Measurements from ENCODE around the gene HIGD2A. TPM values are rescaled to one million over a fixed set of nuclear protein-coding genes. Genes with fewer than 3 reads are reported as not detected.

Gene HIGD2A
- total RNA-seq, 2 donors from 2014 or later, result 101 to 102 TPM

- Histone ChIP-seq H3K9ac (ENCODE audit: extremely low read depth, low read length, poor library complexity, severe bottlenecking) (no peak overlapping the region), H3K4me3 (ENCODE audit: low read length) (no peak overlapping the region), H3K36me3 (ENCODE audit: control insufficient read depth, insufficient read depth, low read length) (peaks cover 37% of the 10 kb centered on the region), H3K27me3 (ENCODE audit: control insufficient read depth, insufficient read depth, low read length, poor library complexity, severe bottlenecking) (no peaks in the 10 kb centered on the region), H3K4me1 (ENCODE audit: control insufficient read depth, insufficient read depth, low read length) (no peaks in the 10 kb centered on the region), H3K9me3 (ENCODE audit: control insufficient read depth, low read length) (no peaks in the 10 kb centered on the region), H3K27ac (ENCODE audit: low read depth, low read length) (no peak overlapping the region)
- H3K27ac Mint-ChIP-seq, result no peak overlapping the region
- H3K4me3 Mint-ChIP-seq, result no peak overlapping the region
- WGBS, 2 experiments (ENCODE audit: insufficient coverage in 1 of 2, insufficient read length in 1 of 2), result 87 to 93% methylated on average over 16 to 22 of the region's 22 CpGs
- no peaks in the 10 kb centered on the region for H3K9me3 Mint-ChIP-seq
- peaks cover 2% of the 10 kb centered on the region for H3K4me1 Mint-ChIP-seq
- no peak for TF ChIP-seq CTCF (conservative IDR thresholded peaks at IDR 0.05)
- no peak for DNase-seq
- H3K36me3 Mint-ChIP-seq (ENCODE audit: low read depth), result peaks cover 8% of the 10 kb centered on the region
- no peaks in the 10 kb centered on the region for H3K27me3 Mint-ChIP-seq (ENCODE audit: insufficient read depth)
Observed at GRCh38 chr5:176401281-176402205, 13.0 kb downstream of the HIGD2A start.

- Histone ChIP-seq H3K9me3 (ENCODE audit: control insufficient read depth, low read length) (no peaks in the 10 kb centered on the region), H3K27me3 (ENCODE audit: control insufficient read depth, insufficient read depth, low read length, poor library complexity, severe bottlenecking) (no peaks in the 10 kb centered on the region), H3K36me3 (ENCODE audit: control insufficient read depth, insufficient read depth, low read length) (peaks cover 64% of the 10 kb centered on the region), H3K4me1 (ENCODE audit: control insufficient read depth, insufficient read depth, low read length) (no peaks in the 10 kb centered on the region), H3K27ac (ENCODE audit: low read depth, low read length) (no peak overlapping the region), H3K4me3 (ENCODE audit: low read length) (no peak overlapping the region), H3K9ac (ENCODE audit: extremely low read depth, low read length, poor library complexity, severe bottlenecking) (no peak overlapping the region)
- DNase-seq, result peak; percentile 80
- peaks cover 12% of the 10 kb centered on the region for H3K36me3 Mint-ChIP-seq (ENCODE audit: low read depth)
- peaks cover 2% of the 10 kb centered on the region for H3K4me1 Mint-ChIP-seq
- H3K27ac Mint-ChIP-seq, result peak overlapping the region; percentile 61
- no peak overlapping the region for H3K4me3 Mint-ChIP-seq
- H3K27me3 Mint-ChIP-seq (ENCODE audit: insufficient read depth), result no peaks in the 10 kb centered on the region
- peak; percentile 80 for TF ChIP-seq CTCF (conservative IDR thresholded peaks at IDR 0.05)
- WGBS, 2 experiments (ENCODE audit: insufficient coverage in 1 of 2, insufficient read length in 1 of 2), result 81 to 85% methylated on average over 13 to 20 of the region's 20 CpGs
- no peaks in the 10 kb centered on the region for H3K9me3 Mint-ChIP-seq
Observed at GRCh38 chr5:176405656-176406435, 17.3 kb downstream of the HIGD2A start.

DNA sequence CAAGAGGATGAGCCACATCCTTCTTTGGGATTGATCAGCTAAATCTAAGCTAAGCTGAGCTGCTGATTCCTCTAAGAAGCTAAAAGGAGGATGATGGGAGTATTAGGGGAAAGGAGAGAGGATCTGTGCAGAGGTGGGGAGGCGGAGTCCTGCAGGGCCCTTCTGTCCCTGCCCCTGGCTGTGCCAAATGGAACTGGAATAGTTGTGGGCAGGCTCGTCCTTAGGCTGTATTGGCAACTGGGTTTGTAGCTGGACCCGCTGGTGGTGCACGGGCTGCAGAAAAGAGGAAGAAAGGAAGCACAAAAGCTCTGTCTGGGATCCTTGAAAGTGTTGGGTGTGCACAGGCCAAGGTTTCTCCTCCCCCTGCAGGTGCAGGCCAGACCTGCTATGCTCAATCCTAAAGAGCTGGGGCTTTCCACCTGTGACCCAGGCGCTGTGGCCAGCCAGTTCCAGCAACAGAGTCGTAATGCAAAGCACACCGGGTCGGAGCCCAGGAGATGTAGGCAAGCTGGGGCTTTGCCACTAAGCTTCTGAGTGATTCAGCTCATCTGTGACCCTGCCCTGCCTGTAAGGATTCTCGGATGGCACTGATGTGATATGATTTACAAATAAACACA is 18.0 kb downstream of the HIGD2A start:
- DNase-seq, result no peak
- no peaks in the 10 kb centered on the region for H3K4me1 ChIP-seq (ENCODE audit: control insufficient read depth, insufficient read depth, low read length)
- H3K27ac ChIP-seq (ENCODE audit: low read depth, low read length), result no peak overlapping the region
- peaks cover 12% of the 10 kb centered on the region for H3K36me3 Mint-ChIP-seq (ENCODE audit: low read depth)
- no peak overlapping the region for H3K4me3 Mint-ChIP-seq
- H3K27me3 Mint-ChIP-seq (ENCODE audit: insufficient read depth), result no peaks in the 10 kb centered on the region
- H3K4me1 Mint-ChIP-seq, result peaks cover 2% of the 10 kb centered on the region
- H3K9ac ChIP-seq (ENCODE audit: extremely low read depth, low read length, poor library complexity, severe bottlenecking), result no peak overlapping the region
- peaks cover 71% of the 10 kb centered on the region for H3K36me3 ChIP-seq (ENCODE audit: control insufficient read depth, insufficient read depth, low read length)
- no peaks in the 10 kb centered on the region for H3K27me3 ChIP-seq (ENCODE audit: control insufficient read depth, insufficient read depth, low read length, poor library complexity, severe bottlenecking)
- no peak overlapping the region for H3K4me3 ChIP-seq (ENCODE audit: low read length)
- no peaks in the 10 kb centered on the region for H3K9me3 ChIP-seq (ENCODE audit: control insufficient read depth, low read length)
- H3K9me3 Mint-ChIP-seq, result no peaks in the 10 kb centered on the region
- no peak overlapping the region for H3K27ac Mint-ChIP-seq
- no peak for TF ChIP-seq CTCF (conservative IDR thresholded peaks at IDR 0.05)
- whole genome bisulfite sequencing, 2 experiments (ENCODE audit: insufficient coverage in 1 of 2, insufficient read length in 1 of 2), result 92 to 96% methylated on average over 6 to 9 of the region's 9 CpGs
